GM13976 (cell line): Measurements from ENCODE around the gene SOX3.

Experiments
- DNase-seq: peaks from one replicate; pipeline ENCODE4 v3.0.0; 2012; ENCODE audit warnings: low spot score
- CTCF ChIP-seq: IDR thresholded peaks from 2 replicates; pipeline ENCODE4 v1.5.1; 2012; ENCODE audit warnings: borderline replicate concordance, mild to moderate bottlenecking; ENCODE audit not compliant: insufficient read depth; ENCODE audit errors: extremely low read depth, missing control alignments, control extremely low read depth
- in situ Hi-C: fragments of 300-500 bp; cut with MboI; formaldehyde crosslinking; loops from one replicate; pipeline ENCODE4 v1.12.0; 2022; ENCODE audit warnings: low sequenced_read_pairs, mixed read lengths, inconsistent platforms; ENCODE audit not compliant: unreplicated experiment

SOX3 gene

GRCh38 chrX:140510895-140511295 is 6.0 kb upstream of the SOX3 start:
- no peak for DNase-seq
- TF ChIP-seq CTCF = no peak
- in situ Hi-C loops = no loop called here

GRCh38 chrX:140510306-140510676 is 5.4 kb upstream of the SOX3 start:
- DNase-seq = peak; percentile 9
- TF ChIP-seq CTCF = no peak
- in situ Hi-C loops = no loop called here

- peak; percentile 6 for DNase-seq
- in situ Hi-C loops = no loop called here
These were observed 4.8 kb upstream of the SOX3 start for GRCh38 chrX:140509468-140510305.

GRCh38 chrX:140508958-140509357 is 4.1 kb upstream of the SOX3 start:
- no peak for TF ChIP-seq CTCF
- in situ Hi-C loops = no loop called here
- peak; percentile 8 for DNase-seq

More at GRCh38 chrX:140509468-140510305, 4.8 kb upstream of the SOX3 start:
- TF ChIP-seq CTCF = no peak

GRCh38 chrX:140507982-140508305 is 3.1 kb upstream of the SOX3 start:
- peak; percentile 11 for DNase-seq
- no peak for TF ChIP-seq CTCF
- in situ Hi-C loops = no loop called here

- no peak for TF ChIP-seq CTCF
- peak; percentile 13 for DNase-seq
- in situ Hi-C loops = no loop called here
These were observed 2.5 kb upstream of the SOX3 start for GRCh38 chrX:140507223-140507981.
